ENCODE results near the gene AP1B1.

DNA sequence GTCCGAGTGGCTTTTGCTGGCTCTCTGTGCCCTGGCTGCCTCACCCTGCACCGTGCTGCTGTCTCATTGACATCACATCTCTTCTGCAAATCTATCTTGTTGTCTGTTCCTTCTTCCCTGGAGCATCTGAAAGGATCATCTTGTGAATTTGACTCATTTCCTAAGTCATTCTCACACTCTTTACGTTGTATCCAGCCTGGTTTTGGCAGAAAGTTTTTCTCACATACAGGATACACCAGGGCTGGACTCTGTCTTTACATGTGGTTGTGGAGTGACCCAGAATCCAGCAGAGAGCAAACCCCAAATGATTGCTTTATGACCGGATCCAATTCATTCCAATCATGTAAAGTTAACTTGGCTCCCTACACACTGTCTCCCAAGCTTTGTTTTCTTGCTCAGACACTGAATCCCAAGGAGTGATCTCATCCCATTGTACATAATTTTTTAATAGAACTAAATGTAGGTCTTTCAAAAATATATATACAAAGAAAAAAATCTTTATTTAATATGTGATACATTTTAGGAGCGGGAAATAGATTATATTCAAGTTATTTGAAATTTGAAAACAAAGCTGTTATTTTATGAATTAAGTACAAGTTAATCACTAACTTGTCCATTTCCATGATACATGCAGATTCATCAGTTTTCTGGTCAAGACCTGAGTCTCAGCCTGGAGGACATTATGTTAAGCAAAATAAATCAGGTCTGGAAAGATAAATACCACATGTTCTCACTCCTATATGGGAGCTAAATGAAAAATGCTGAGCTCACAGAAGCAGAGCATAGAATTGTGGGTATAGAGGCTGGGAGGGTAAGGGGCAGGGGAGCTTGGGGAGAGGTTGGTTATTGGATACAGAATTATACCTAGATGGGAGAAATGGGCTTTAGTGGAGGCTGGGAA, 47.1 kb upstream of the AP1B1 start:
- no peak for TF ChIP-seq POLR2A (IDR thresholded peaks at IDR 0.05)
- TF ChIP-seq, protein P1, sequence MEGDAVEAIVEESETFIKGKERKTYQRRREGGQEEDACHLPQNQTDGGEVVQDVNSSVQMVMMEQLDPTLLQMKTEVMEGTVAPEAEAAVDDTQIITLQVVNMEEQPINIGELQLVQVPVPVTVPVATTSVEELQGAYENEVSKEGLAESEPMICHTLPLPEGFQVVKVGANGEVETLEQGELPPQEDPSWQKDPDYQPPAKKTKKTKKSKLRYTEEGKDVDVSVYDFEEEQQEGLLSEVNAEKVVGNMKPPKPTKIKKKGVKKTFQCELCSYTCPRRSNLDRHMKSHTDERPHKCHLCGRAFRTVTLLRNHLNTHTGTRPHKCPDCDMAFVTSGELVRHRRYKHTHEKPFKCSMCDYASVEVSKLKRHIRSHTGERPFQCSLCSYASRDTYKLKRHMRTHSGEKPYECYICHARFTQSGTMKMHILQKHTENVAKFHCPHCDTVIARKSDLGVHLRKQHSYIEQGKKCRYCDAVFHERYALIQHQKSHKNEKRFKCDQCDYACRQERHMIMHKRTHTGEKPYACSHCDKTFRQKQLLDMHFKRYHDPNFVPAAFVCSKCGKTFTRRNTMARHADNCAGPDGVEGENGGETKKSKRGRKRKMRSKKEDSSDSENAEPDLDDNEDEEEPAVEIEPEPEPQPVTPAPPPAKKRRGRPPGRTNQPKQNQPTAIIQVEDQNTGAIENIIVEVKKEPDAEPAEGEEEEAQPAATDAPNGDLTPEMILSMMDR (IDR thresholded peaks at IDR 0.05): no peak
